DMS 273 treated with DMSO at 0.1 percent for 48 hours (cell line): ENCODE measurements around the gene CYP4A22.
"Not testable (repeated sequence)": the region's sequence is repeated elsewhere in the genome, so short reads cannot be mapped to it uniquely, and the experiment has no call there.

ENCODE experiments used
- DNase-seq: peaks from one replicate; lab custom pipeline; 2025; lab: John Stamatoyannopoulos, UW

CYP4A22 gene

GRCh38 chr1:47186267-47187185 lies 49.3 kb downstream of the CYP4A22 start:
- no peak for DNase-seq

DNA sequence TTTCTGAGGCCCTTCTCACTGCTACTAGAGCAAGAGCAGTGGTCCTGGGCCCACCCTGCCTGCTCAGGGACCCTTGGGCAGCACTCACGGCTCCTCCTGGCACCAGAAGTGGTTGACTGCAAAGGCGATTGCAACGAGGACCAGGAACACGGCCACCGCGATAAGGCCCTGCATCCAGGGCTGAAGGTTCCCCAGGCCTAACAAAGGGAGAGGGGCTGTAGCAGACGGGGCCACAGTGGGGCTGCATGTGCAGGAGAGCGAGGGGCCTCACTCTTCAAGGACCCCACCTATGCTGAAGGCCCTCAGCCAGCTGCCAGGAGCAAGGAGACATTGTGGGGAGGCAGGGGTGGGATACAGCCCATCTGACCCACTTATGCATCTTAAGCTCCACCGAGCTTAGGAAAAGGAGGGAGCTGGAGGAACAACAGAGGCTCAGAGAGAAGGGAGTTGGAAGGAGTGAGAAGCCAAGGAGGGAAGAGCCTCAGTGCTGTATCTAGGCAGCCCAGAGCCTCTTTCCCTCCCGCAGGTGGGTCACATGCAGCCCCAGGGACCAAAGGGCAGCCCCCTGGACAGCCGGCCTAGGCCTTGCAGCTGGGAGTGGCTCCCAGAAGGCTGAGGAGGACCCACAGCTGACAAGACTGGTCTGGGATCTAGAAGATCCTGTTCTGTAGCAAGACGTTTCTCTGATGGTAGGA lies 50.1 kb downstream of the CYP4A22 start:
- no peak for DNase-seq

DNA sequence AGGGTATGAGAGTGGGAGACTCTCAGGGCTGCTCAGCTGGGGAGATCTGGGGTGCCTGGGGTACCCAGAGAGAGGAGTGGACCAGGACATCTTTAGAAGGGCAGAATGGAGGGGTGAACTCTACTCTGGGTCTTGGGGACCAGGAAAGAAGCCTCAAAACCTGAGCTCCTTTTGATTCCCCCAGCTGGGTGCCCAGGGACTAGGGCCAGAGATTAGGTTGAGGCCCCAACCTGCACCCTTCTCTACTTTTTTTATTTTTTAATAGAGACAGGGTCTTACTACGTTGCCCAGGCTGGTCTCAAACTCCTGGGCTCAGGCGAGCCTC lies 50.6 kb downstream of the CYP4A22 start:
- no peak for DNase-seq

DNA sequence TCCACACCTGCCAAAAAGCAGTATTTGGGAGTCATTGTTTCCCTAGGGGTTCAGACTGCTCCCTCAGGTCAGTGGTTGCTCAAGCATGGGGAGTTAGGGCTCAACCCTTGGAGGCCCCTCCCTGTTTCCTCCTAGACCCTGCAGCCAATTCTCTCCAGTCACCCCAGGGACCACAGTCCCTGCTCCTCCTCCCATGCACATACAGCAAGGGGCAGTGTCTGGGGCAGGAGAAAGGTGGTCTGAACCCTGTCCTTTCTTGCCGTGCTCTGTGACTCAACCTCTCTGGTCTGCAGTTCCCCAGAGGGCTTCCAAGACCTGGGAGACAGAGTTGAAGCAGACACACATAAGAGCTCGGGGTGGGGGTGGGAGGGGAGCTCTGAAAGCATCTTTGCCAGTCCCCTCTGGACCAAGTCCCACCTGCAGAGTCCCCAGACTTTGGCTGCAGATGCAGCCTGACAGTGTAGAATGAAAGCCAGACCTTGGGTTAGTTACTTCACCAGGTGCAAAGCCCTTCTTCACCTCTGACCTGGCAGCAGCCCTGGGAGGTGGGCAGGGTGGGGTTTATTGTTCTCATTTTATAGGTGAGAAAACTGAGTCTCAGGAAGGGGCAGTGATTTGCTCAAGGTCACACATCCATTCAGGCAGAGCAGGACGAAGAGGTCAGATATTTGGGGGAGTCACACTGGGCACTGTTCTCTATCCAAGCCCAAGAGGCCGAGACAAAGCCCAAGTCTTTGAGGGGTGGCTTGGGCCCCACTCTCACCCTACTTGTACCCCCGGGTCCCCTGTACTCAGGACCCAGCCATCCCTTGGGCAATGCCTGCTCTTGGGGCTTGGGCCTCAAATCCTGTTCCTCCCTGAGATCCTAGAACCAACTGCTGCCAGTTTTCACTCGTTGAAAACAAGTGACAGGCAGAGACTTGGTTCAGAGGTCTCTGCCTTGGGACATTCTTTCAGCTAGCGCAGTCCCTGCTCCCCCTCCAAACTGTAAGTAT lies 51.8 kb downstream of the CYP4A22 start:
- DNase-seq = no peak

DNA sequence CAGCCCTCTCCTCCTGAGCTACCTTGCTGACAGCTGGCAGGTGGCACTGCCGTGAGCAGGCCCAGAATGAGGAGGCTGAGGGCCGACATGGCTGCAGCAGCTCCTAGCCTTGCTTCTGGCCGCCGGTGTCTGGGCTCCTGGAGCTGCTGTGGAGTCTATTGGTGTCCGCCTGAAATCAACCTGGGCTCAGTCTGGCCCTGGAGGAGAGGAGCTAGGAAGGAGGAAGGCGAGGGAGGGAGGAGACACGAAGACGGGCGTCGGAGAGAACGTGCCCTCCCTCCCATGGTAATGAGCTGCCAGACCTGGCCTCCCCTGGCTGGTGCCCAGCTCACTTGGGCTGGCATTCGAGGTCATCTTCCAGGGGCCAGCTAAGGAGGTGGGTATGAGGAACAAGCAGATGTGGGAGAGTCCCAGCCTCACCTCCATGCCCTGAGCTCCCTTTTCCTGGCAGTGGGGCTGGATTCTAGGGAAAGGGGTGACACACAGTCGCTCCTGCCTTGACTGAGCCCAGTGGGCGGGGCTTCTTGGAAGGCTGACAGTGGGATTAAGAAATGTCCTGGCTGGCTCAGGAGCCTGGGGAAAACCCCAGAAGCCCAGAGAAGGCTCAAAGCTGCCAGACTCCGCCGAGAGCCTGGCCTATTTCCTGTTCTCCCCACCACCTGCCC lies 52.7 kb downstream of the CYP4A22 start, which contains the start of gene PDZK1IP1:
Gene PDZK1IP1 (minus strand): TSS at position 193 of the 665 bp plus-strand sequence. CDS start 104 bp downstream, at position 89.
- DNase-seq = no peak

DNA sequence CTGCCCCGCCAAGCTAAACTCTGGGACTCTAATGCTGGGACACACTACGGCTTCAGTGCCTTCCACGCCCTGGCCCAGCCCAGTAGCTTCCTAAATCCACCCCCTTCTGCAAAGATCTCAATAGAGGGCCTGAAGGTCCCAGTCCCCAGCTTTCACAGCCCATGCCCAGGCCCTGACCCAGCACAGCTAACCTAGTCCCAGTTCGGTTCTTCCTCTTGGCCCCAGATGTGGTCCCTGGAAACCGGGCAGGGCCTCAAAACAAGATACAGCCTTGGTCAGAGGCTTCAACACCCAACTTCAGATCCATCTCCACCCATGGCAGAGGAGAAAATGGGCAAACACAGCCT lies 53.2 kb downstream of the CYP4A22 start:
- DNase-seq = no peak

GRCh38 chr1:47190857-47191256 lies 53.6 kb downstream of the CYP4A22 start:
- no peak for DNase-seq

DNA sequence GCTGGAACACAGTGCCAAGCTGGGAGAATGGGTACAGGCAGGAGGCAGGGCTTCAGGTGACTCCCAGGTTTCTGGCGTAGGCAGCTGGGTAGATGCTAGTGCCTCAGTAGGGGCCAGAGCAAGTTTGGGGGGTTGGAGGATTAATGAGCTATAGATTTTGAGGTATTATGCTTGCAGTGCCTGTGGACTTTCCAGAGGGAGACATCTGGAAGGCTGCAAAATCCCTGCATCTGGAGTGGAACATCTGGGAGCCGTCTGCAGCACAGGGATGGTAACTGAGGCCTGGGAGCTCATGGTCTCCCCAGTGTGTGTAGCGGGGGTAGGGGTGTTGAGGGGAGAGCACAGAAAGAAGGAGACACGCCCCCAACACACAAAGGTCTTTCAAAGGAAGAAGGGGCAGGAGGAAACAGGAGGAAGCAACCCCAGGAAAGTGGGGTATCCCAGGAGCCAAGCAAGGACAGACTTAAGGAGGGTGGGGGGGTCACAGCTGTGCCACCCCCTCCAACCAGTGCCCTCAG lies 54.8 kb downstream of the CYP4A22 start:
- no peak for DNase-seq

DNA sequence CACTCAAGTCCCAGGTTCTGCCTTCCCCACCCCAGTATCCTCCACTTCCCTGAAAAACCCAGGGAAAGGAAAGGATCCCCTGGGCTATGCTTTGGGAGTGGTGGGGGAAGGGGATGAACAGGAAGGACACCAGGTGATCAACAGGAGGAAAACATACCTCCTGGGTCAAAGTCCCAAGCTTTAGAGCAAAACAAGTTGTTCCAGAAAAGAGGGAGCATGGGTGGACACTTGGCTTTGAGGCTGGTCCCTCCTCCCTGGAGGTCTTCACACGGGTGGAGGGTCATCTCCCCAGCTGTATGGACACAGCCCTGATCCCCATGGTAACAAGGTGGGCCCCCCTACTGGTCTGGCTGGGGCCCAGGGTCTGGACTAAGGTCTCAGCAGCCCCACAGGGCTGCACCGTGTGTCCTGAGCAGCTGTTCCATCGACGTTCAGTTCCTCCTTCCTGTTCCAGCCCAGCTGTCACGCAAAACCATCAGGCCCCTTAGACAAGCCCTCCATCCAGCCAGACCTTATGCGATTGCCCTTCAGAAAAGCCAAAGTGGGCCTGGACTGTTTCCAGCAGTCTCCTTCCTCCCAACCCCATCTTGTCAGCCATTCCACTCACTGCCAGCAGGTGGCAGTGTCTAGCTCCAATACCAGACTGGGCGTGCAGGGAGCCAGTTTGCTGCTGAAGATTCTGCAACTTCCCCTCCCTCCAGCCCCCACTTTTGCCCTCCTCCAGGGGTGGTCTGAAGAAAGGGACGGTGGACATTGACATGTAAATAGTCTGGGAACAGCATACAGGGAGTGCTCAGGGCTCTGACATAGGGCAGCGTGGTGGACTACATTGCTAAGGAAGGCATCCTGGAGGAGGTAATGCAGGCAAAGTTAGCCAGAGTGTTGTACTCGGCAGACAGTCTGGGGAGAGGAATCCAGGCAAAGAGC lies 55.5 kb downstream of the CYP4A22 start:
- DNase-seq = peak; percentile 85

- not testable (repeated sequence) for DNase-seq
These were observed 56.3 kb downstream of the CYP4A22 start for GRCh38 chr1:47193496-47193895.

DNA sequence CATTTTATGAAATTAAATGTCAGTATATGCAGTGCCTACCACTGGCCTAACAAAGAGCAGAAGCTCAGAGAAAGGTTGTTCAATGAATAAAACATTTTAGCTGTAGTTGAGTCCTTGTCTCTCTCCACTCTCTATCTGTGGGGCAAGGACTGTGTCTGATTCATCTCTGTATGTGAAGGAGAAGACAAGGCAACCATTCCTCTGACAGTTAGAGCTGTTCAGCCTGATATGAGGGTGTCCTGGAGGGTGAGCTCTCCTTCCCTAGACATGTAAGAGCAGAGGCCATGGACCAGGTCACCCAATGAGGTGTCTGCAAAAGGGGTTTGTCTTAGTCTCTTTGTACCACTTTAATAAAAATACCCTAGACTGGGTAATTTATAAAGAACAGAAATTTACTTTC lies 57.1 kb downstream of the CYP4A22 start:
- no peak for DNase-seq

DNA sequence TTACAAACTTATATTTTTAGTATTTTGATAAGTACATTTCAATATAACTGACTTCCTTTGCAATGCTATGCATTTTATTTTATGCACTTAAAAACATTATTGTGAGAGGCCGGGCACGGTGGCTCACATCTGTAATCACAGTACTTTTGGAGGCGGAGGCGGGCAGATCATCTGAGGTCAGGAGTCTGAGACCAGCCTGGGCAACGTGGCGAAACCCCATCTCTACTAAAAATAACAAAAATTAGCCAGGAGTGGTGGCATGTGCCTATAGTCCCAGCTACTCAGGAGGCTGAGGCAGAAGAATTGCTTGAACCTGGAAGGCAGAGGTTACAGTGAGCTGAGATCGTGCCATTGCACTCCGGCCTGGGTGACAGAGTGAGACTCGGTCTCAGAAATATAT lies 58.7 kb downstream of the CYP4A22 start:
- not testable (repeated sequence) for DNase-seq

DNA sequence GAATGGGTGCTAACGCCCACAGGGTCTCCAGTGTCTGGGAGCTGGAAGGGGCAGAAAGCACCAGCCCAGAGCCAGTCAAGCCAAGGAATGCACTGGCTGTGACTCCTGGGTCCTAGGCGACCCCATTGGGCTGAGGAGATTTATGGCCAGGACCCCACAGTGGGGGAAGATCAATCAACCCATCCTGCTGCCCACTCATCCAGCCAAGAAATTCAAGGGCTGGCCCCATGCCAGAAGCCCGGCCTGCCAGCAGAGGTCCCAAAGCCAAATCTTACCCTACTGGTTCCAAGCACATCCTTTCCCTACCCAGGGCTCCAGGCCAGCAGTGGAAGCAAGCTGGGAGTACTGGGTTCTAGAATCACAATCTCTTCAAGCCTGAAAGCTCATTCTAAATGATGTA lies 59.4 kb downstream of the CYP4A22 start:
- no peak for DNase-seq

GRCh38 chr1:47198214-47198613 lies 61.0 kb downstream of the CYP4A22 start:
- DNase-seq = no peak
